Stimulated activated CD8-positive, alpha-beta memory T cell treated with anti-CD3 and anti-CD28 coated beads, Interleukin-7, amount 100 ng/mL, for 1 hour (primary cell): ENCODE measurements around the gene PTPRG.

Experiments used
- DNase-seq, 2 donors: peaks; one replicate each; pipeline ENCODE4 v3.0.0-alpha.2; 2020; ENCODE audit warnings: low read depth in 2 of 2

Gene PTPRG

GRCh38 chr3:62056658-62057057, 495.3 kb downstream of the PTPRG start:
- DNase-seq: no peak

GRCh38 chr3:62057339-62058047, 496.1 kb downstream of the PTPRG start:
- DNase-seq: no peak

DNA sequence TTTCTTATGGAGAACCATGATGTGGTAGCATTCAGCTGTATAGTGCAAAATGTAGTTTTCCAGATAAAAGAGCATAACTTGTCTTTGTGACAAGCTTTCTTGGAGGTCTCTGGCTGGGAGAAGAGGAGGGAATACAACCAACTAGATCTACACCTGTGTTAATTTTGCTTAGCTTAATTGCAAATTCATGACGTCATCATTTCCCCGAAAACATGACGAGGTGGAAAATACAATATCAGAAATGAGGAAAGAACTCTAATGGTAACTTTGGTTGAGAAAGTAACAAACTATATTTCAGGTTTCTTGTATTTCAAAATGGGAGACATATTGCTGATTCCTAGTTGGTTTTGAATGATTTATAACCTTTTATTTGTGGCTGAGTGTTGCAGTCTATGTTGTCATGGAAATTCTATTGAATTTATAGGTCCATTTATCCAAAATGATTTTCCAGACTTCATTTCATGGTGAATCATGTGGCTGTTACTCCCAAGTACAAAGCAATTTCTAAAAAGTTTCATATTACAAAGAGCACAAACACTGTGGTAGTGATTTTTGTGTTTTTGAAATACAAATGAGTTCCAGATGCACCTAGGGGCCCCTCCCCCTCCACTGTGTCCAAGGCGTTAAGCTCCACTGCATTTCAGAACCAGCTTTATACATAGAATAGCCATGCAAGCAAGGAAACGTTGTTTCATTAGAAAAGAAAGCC, 504.8 kb downstream of the PTPRG start:
- no peak for DNase-seq

DNA sequence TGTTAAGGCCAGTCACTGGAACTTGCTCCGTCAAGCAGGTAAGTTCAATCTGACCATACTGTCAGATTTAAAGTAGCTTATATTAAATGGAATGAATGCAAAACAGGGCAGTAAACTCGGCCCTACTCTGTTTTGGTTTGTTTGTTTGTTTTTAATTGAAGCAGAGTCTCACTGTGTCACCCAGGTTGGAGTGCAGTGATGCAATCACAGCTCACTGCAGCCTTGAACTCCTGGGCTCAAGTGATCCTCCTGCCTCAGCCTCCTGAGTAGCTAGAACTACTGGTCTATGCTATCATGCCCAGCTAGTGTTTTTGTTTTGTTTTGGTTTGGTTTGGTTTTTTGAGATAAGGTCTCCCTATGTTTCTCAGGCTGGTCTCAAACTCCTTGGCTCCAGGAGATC, 507.0 kb downstream of the PTPRG start:
- DNase-seq: no peak

DNA sequence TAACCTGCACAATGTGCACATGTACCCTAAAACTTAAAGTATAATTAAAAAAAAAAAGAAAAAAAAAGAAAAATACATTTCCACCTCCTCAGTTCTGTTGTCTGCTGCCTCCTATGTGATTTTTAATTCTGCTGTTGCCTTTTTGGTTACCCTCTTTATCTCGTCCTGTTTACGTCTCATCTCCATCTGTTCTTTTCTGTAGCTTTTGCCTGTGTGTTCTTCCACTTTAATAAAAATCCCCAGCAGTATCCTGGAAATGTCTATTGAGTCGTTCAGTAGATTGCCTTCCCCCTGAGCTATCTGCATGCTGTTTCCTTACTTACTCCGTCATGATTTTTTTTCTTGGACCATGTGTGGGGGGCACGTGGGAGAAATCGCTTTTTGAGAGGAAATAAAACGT, 509.5 kb downstream of the PTPRG start:
- no peak for DNase-seq

DNA sequence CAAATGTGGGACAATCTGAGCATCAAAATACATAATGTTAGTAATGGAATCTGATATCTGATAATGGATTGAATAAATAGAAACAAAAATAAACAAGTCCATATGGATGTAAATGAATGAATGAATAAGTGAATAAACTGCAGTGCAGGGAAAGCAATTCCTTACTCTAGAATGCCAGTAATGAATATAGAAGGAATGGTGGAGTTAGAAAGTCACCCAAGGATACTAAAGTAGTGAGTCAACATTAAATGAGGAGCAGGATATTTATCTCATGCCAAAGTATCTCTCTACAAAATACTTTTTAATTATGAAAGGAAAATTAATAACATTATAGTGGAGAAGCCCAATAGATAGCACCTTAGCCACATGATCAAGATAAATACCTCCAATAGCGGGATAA, 511.7 kb downstream of the PTPRG start:
- no peak for DNase-seq

GRCh38 chr3:62084558-62084957, 523.2 kb downstream of the PTPRG start:
- no peak for DNase-seq

GRCh38 chr3:62088472-62089104, 527.2 kb downstream of the PTPRG start:
- no peak for DNase-seq

- DNase-seq: no peak
These were observed 528.7 kb downstream of the PTPRG start for GRCh38 chr3:62090066-62090465.

GRCh38 chr3:62090519-62090918, 529.1 kb downstream of the PTPRG start:
- no peak for DNase-seq

GRCh38 chr3:62093025-62093424, 531.7 kb downstream of the PTPRG start:
- DNase-seq: no peak

DNA sequence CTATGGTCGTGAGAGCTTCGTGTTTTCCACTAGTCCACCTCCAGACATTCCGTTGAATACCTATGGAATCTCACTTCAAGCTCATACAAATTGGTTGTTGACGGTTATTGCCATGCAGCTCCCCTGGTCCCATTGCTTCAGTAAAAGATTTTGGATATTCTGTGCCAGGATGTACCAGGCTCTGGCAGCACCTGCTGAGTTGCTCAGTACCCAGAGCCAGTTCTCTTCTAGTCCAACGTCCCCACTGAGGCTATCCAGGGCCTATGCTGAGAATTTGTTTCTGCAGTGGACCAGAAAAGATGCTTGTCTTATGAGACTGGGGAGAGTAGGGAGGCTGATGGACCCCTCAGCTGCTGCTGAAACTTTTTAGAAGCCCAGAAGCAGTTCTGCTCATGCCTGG, 533.1 kb downstream of the PTPRG start:
- DNase-seq: no peak

- DNase-seq: no peak
These were observed 533.7 kb downstream of the PTPRG start for GRCh38 chr3:62095080-62095479.

DNA sequence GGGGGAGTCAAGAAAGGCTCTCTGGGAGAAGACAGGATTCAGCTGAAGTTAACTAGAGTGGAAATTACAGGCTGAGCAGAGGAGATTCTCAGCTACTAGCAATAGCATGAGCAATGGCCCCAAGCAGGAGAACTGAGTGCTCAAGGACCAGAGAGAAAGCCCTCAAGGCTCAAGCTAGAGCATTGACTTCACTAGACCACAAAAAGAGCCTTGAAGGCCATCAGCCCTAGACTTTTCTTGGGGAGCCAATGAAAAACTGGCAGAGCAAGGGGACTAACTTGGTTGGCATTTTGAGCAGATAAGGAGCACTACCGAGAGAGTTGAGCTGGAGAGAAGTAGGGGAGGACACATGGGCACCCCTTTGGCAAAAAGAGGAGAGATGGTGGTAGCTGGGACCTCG, 534.4 kb downstream of the PTPRG start:
- DNase-seq: no peak

- no peak for DNase-seq
These were observed 535.1 kb downstream of the PTPRG start for GRCh38 chr3:62096521-62096920.

- no peak for DNase-seq
These were observed 535.8 kb downstream of the PTPRG start for GRCh38 chr3:62097121-62097520.

DNA sequence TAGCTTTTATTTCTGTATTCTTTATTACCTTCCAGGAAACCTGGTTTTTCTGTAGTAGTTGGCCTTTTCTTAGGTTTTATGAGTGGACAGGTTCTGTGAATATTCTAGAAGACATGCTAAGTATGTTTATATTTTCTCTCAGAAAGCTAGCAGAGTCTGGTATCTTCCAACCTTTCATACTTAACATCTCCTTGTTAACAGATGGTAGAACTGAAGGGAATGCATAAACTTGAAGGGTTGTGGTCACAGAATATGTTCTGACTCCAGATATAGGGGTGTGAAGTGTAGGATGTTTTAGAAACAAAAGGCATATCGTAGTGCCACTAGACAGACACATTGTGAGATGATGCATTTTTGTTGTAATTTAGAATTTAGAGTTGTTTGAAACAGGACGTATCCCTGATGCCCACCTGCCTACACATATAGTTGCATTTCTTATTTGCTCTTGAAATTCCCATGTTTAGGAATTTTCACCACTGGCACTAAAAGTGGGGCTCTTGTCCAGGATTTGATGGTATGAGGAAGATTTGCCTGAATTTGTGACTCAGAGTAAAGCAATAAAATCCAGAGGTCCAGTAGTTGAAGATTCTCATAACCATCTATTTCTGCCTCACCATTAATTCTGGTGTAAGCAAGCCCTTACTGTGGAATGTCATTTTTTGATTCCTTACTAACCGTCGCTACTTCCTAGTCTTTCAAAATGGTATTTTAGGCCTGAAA, 537.4 kb downstream of the PTPRG start:
- no peak for DNase-seq

DNA sequence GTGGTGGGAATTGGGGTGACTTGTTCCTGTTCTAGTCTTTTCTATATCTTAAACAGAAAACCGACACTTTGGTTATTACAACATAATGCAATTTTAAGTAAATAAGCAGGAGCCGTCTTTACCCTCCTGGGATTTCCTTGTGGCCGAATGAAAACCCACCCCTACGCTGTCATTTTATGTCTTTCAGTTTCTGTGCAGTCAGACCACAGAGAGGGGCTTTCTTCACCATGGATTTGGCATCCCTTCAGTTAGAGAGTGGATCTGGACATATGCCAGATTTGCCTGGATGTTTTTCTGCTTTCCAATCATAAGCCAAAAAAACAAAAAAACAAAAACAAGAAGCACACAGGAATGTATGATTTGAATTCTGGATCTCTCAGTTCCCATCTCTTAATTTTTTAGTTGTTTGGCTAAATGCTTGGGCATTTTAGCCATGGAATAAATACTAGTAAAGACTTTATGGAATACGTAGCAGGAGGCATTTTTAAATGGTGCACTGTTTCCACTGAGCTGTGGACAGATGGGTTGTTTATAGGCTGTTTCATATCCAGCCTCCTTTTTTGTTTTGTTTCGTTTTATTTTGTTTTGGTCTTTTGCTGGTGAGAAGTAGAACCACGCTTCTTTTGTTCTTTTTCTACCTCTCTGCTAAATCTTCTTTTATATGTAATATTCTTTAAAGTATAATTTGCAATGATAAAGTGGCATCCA, 539.1 kb downstream of the PTPRG start:
- no peak for DNase-seq

- DNase-seq: no peak
These were observed 540.1 kb downstream of the PTPRG start for GRCh38 chr3:62101488-62101887.

DNA sequence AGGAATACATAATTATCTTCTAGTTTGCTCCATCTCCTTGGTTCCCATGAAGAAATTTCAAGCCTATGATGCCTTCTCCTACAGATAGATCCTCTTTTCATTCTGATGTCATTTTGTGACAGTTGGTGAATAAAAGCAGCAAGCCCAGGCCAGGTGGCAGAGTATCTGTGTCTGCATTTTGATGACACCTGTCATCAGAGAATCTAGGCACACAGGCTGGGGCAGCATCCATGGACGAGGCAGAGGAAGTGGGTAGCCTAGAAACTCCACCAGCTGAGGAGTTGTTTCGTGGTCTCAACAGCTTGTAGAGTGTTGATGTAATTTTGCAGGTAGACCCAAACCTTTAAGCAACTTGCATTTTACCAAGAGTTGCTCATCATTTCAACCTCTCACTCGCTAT, 542.2 kb downstream of the PTPRG start:
- DNase-seq: no peak

DNA sequence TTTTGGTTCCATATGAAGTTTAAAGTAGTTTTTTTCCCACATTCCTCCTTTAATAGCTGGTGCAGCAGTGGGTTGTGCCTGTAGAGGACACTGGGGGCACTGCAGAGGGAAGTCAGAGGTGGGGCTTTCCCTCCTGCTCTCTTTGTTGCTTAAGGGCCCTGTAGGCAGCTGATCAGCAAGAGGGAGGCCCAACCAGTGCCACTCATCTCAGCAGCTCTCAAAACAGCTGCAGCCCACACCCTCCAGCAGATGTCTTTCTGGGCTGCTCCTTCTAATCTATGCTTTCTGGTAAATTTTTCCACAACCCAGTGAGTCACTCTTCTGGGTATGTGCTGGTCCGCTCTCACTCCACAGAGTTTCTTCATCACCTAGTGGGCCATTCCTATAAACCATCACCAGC, 548.2 kb downstream of the PTPRG start:
- DNase-seq: no peak
